Fibroblast of the aortic adventitia (primary cell): ENCODE measurements around the gene LDLRAD3. TPM values are rescaled to one million over a fixed set of nuclear protein-coding genes. Genes with fewer than 3 reads are reported as not detected.

Source experiments
- DNase-seq: peaks from one replicate; pipeline ENCODE4 v3.0.0-alpha.2; 2010; ENCODE audit warnings: low read depth
- H3K4me3 ChIP-seq: 2 replicates; pipeline ENCODE4 v1.5.1; 2011; ENCODE audit warnings: low read depth, mild to moderate bottlenecking, control low read depth, low read length, moderate library complexity
- CTCF ChIP-seq: IDR thresholded peaks from 2 replicates; pipeline ENCODE4 v1.5.1; 2011; ENCODE audit warnings: mild to moderate bottlenecking, low read length, control low read depth, inconsistent platforms; ENCODE audit not compliant: insufficient read depth
- total RNA-seq: library from RNA; depleted of rRNA; stranded (reverse); fragments of >200 nt; gene quantifications from 2 replicates; pipeline ENCODE4 v1.2.3, GENCODE V29; 2012; ENCODE audit warnings: low replicate concordance

Gene LDLRAD3
- total RNA-seq, 1 donor, result 10.8 TPM

- no peak overlapping the region for H3K4me3 ChIP-seq
- DNase-seq, result no peak
- TF ChIP-seq CTCF, result no peak
These were observed 83.9 kb downstream of the LDLRAD3 start for GRCh38 chr11:36027731-36028130.

GRCh38 chr11:36029616-36030015 is 85.8 kb downstream of the LDLRAD3 start:
- TF ChIP-seq CTCF, result no peak
- H3K4me3 ChIP-seq, result no peak overlapping the region
- DNase-seq, result no peak

- peak; percentile 60 for DNase-seq
- TF ChIP-seq CTCF, result no peak
- H3K4me3 ChIP-seq, result no peak overlapping the region
These were observed 86.9 kb downstream of the LDLRAD3 start for GRCh38 chr11:36030731-36031281.

- no peak for TF ChIP-seq CTCF
- H3K4me3 ChIP-seq, result no peak overlapping the region
- DNase-seq, result no peak
These were observed 89.4 kb downstream of the LDLRAD3 start for GRCh38 chr11:36033082-36033751.

GRCh38 chr11:36033936-36034335 is 90.1 kb downstream of the LDLRAD3 start:
- no peak for DNase-seq
- no peak overlapping the region for H3K4me3 ChIP-seq
- TF ChIP-seq CTCF, result no peak

- H3K4me3 ChIP-seq, result no peak overlapping the region
- peak; percentile 27 for TF ChIP-seq CTCF
- DNase-seq, result peak; percentile 86
These were observed 90.9 kb downstream of the LDLRAD3 start for GRCh38 chr11:36034551-36035331.
